Calu3 (cell line): ENCODE results near the gene SDC3. TPM values are rescaled to one million over a fixed set of nuclear protein-coding genes. Genes with fewer than 3 reads are reported as not detected.

ENCODE experiments used
- BruUV-seq: library from RNA; stranded (reverse); fragments of 400-500 nt; replicated peaks from 2 replicates; lab custom pipeline; 2021; lab: Mats Ljungman, UMichigan
- CTCF ChIA-PET: fragments of 300-600 bp; sonication (Branson Sonifier 250); formaldehyde crosslinking; loops from one replicate; lab custom pipeline; 2022; ENCODE audit warnings: antibody characterized with exemption; lab: Charles Lee
- DNase-seq: peaks from one replicate; pipeline ENCODE4 v3.0.0; 2022
- H3K27ac Mint-ChIP-seq: one replicate; pipeline ENCODE4 v1.8.0; 2022; ENCODE audit warnings: mixed read lengths; ENCODE audit not compliant: unreplicated experiment
- H3K27me3 Mint-ChIP-seq: one replicate; pipeline ENCODE4 v1.8.0; 2022; ENCODE audit warnings: mixed read lengths; ENCODE audit not compliant: unreplicated experiment
- H3K36me3 Mint-ChIP-seq: one replicate; pipeline ENCODE4 v1.8.0; 2022; ENCODE audit warnings: mild to moderate bottlenecking, moderate library complexity, mixed read lengths; ENCODE audit not compliant: insufficient read depth, unreplicated experiment
- H3K4me1 Mint-ChIP-seq: one replicate; pipeline ENCODE4 v1.8.0; 2022; ENCODE audit warnings: mild to moderate bottlenecking, low read depth, mixed read lengths; ENCODE audit not compliant: unreplicated experiment
- H3K4me3 Mint-ChIP-seq: one replicate; pipeline ENCODE4 v1.8.0; 2022; ENCODE audit warnings: mild to moderate bottlenecking, low read depth, moderate library complexity, mixed read lengths; ENCODE audit not compliant: unreplicated experiment
- H3K9me3 Mint-ChIP-seq: one replicate; pipeline ENCODE4 v1.8.0; 2022; ENCODE audit warnings: low read depth, mixed read lengths; ENCODE audit not compliant: unreplicated experiment
- intact Hi-C: fragments of 100-400 bp; cut with micrococcal nuclease; formaldehyde crosslinking; loops from one replicate; pipeline ENCODE4 v1.10.0; 2022; ENCODE audit not compliant: unreplicated experiment
- total RNA-seq: library from RNA; stranded (reverse); gene quantifications from 2 replicates; pipeline ENCODE4 v1.2.3, GENCODE V29; 2022
- TF ChIP-seq, protein P1 (sequence below): fragments of 200-600 bp; IDR thresholded peaks from one replicate; pipeline ENCODE4 v1.8.0; 2022; ENCODE audit warnings: antibody characterized with exemption; ENCODE audit not compliant: unreplicated experiment

The SDC3 gene
- total RNA-seq, 1 experiment from 2014 or later = 15.0 TPM

DNA sequence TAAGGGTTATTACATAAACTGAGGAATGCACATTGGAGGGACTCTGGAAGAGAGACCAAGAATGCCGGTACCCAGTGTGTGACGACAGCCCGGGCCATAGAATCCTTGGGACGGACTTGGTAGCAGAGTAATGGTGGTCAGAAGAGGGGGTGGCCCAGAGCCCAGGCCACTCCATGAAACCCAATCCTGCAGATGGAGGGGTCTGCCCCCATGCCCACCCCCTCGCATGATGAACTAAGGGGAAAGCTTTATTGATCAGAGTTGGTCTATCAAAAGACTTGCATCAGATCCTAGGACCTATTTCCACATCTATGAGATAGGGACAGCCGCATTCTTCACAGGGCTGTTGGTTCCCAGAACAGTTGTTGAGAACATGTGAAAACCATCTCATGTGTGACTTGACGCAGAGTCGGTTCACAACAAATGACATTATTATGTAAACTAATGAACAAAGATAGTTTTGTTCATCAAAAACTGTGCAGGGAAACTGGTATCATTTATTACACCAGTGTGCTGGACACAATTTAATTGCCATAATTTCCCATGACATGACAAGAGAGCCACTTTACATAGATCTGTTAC lies 21.5 kb upstream of the SDC3 start:
- CTCF ChIA-PET = no interaction called here
- H3K4me1 Mint-ChIP-seq = peaks cover 4% of the 10 kb centered on the region
- intact Hi-C loops = no loop called here
- no peaks in the 10 kb centered on the region for H3K9me3 Mint-ChIP-seq
- H3K27me3 Mint-ChIP-seq = no peaks in the 10 kb centered on the region
- H3K27ac Mint-ChIP-seq = peak overlapping the region; percentile 35
- TF ChIP-seq, protein P1, sequence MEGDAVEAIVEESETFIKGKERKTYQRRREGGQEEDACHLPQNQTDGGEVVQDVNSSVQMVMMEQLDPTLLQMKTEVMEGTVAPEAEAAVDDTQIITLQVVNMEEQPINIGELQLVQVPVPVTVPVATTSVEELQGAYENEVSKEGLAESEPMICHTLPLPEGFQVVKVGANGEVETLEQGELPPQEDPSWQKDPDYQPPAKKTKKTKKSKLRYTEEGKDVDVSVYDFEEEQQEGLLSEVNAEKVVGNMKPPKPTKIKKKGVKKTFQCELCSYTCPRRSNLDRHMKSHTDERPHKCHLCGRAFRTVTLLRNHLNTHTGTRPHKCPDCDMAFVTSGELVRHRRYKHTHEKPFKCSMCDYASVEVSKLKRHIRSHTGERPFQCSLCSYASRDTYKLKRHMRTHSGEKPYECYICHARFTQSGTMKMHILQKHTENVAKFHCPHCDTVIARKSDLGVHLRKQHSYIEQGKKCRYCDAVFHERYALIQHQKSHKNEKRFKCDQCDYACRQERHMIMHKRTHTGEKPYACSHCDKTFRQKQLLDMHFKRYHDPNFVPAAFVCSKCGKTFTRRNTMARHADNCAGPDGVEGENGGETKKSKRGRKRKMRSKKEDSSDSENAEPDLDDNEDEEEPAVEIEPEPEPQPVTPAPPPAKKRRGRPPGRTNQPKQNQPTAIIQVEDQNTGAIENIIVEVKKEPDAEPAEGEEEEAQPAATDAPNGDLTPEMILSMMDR = no peak
- no TSS peak for BruUV-seq
- H3K36me3 Mint-ChIP-seq = peaks cover 52% of the 10 kb centered on the region
- no peak for DNase-seq
- no peak overlapping the region for H3K4me3 Mint-ChIP-seq

DNA sequence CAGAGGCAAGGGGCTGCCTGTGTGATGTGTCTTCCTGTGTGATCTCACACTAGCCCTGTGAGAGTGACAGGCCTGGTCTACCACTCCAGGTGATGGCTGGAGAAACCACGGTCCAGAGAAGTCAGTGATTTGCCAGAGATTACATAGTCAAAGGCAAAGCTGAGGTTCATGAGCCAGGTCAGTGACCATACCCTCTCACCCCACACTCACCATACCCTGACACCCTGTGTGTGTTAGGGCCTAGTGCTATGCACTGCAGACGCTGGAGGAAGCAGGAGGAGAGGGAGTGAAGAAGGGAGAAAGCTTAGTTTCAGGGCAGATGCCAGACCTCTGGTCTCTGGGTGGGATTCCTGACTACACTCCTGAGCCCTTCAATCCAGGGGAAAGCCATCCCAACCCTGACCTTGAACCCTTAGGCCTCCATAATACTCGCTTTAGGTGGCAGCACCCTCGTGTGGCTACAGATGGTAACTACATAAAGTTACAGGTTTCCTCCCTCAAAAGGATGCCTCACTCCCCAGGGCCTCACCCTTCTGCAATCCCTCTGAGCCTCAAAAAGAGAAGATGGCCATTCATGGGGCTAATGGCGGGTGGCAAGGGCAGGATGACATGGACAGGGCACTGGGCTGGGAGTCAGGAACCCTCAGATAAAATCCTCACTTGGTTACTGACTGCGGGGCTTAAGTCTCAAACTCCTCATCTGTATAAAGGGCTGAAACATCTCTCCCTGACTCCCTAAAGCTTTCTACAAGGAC lies 20.8 kb upstream of the SDC3 start:
- intact Hi-C loops = no loop called here
- H3K4me1 Mint-ChIP-seq = no peaks in the 10 kb centered on the region
- CTCF ChIA-PET = interaction anchor here (0.9 to 1.8 kb wide), 2 partner anchors 82 to 210 kb away, joined by 3 to 4 read pairs; no protein-coding TSS in a partner anchor
- TF ChIP-seq, protein P1 = peak; percentile 90
- H3K9me3 Mint-ChIP-seq = no peaks in the 10 kb centered on the region
- H3K27me3 Mint-ChIP-seq = no peaks in the 10 kb centered on the region
- DNase-seq = peak; percentile 61
- H3K36me3 Mint-ChIP-seq = peaks cover 47% of the 10 kb centered on the region
- peak overlapping the region; percentile 83 for H3K27ac Mint-ChIP-seq
- BruUV-seq = TSS peak; percentile 12
- H3K4me3 Mint-ChIP-seq = no peak overlapping the region

DNA sequence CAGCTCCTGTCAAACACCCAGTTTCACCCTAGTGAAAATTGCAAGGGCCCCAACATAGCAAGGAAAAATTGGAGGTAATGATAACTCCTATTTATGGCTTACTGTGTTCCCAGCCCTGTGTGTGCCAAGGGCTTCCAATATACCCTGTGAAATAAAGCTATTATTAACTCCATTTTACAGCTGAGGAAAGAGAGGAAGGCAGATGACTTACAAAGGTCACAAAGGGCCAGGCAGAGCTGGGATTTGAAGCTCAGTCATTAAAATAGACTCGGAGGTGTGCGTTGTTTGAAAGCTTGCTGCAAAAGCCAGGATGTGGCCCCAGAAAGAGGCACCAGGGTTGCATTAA lies 20.2 kb upstream of the SDC3 start:
- intact Hi-C loops = no loop called here
- TF ChIP-seq, protein P1 = no peak
- Mint-ChIP-seq H3K4me1 (no peaks in the 10 kb centered on the region), H3K4me3 (no peak overlapping the region), H3K9me3 (no peaks in the 10 kb centered on the region), H3K27ac (no peak overlapping the region), H3K27me3 (no peaks in the 10 kb centered on the region), H3K36me3 (peaks cover 42% of the 10 kb centered on the region)
- no TSS peak for BruUV-seq
- CTCF ChIA-PET = interaction anchor here (0.9 to 1.8 kb wide), 2 partner anchors 82 to 210 kb away, joined by 3 to 4 read pairs; no protein-coding TSS in a partner anchor
- no peak for DNase-seq

DNA sequence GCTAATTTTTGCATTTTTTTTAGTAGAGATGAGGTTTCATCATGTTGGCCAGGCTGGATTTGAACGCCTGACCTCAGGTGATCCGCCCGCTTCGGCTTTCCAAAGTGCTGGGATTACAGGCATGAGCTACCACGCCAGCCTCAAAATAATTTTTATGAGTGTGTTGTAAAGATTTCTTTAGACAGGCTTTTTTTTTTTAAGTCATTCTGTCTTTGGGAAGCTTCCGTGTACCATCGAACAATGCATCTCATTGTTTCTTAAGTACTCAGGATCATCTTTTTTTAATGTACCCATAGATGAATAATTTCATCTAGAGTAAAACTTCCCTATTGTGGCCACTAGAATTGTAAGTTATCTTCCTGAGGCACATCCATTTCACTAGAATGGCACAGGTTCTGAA lies 19.6 kb upstream of the SDC3 start:
- CTCF ChIA-PET = interaction anchor here (0.7 to 1.8 kb wide), 3 partner anchors 81 to 209 kb away, joined by 3 to 4 read pairs (median 3); no protein-coding TSS in a partner anchor
- Mint-ChIP-seq H3K4me1 (no peaks in the 10 kb centered on the region), H3K36me3 (peaks cover 37% of the 10 kb centered on the region), H3K27ac (no peak overlapping the region), H3K27me3 (no peaks in the 10 kb centered on the region), H3K4me3 (no peak overlapping the region), H3K9me3 (no peaks in the 10 kb centered on the region)
- intact Hi-C loops = no loop called here
- no TSS peak for BruUV-seq
- TF ChIP-seq, protein P1 = no peak
- DNase-seq = no peak
